ENCODE data around the gene OCA2. TPM values are rescaled to one million over a fixed set of nuclear protein-coding genes. Genes with fewer than 3 reads are reported as not detected.

OCA2 gene
- total RNA-seq, 1 experiment from 2014 or later = 0.31 TPM

GRCh38 chr15:27747997-27748396 is 351.1 kb downstream of the OCA2 start:
- Mint-ChIP-seq H3K27me3 (ENCODE audit: low read depth) (no peaks in the 10 kb centered on the region; the same call in 1 of the 2 replicates), H3K36me3 (ENCODE audit: insufficient read depth in 1 of 3, low read depth in 3 of 3) (peaks cover 0 to 6% (median 0%) of the 10 kb centered on the region in 3 experiments; a peak in 3 of 7 replicates)

More at GRCh38 chr15:27747997-27748396, 351.1 kb downstream of the OCA2 start:
- Histone ChIP-seq H2BK20ac (ENCODE audit: low read depth, low read length, poor library complexity, severe bottlenecking) (no peak overlapping the region), H3K4me2 (ENCODE audit: insufficient read depth, insufficient read length, low read length) (no peak overlapping the region), H3K18ac (ENCODE audit: insufficient read length, low read depth, low read length) (no peak overlapping the region), H3K9me3 (ENCODE audit: control insufficient read depth, low read depth, low read length) (no peaks in the 10 kb centered on the region), H4K91ac (ENCODE audit: insufficient read length, low read depth, low read length) (no peak overlapping the region), H3T11ph (ENCODE audit: low read length) (no peak overlapping the region), H2BK5ac (ENCODE audit: insufficient read length, low read length) (no peak overlapping the region), H3K79me2 (ENCODE audit: insufficient read depth, low read length) (no peaks in the 10 kb centered on the region), H4K20me1 (ENCODE audit: control insufficient read depth, insufficient read depth, insufficient read length) (no peaks in the 10 kb centered on the region), H3K79me1 (ENCODE audit: insufficient read depth, low read depth, low read length, poor library complexity, severe bottlenecking) (no peaks in the 10 kb centered on the region), H2AK5ac (ENCODE audit: insufficient read length, low read length) (no peak overlapping the region), H2AFZ (ENCODE audit: low read length) (no peak overlapping the region), H3K56ac (ENCODE audit: insufficient read length, low read depth, low read length) (no peak overlapping the region), H3K23ac (ENCODE audit: insufficient read length, low read depth, low read length) (no peak overlapping the region), H3K9ac (ENCODE audit: extremely low read depth, insufficient read length, low read length) (no peak overlapping the region), H2BK15ac (ENCODE audit: low read depth, low read length) (no peak overlapping the region), H3K4ac (ENCODE audit: low read depth, low read length) (no peak overlapping the region), H3K27ac (ENCODE audit: insufficient read length, low read depth, low read length) (no peak overlapping the region), H4K5ac (ENCODE audit: insufficient read length, low read depth, low read length) (no peak overlapping the region), H3K4me1 (ENCODE audit: insufficient read depth, low read length) (no peaks in the 10 kb centered on the region), H2BK120ac (ENCODE audit: low read depth, low read length, poor library complexity, severe bottlenecking) (no peak overlapping the region), H4K8ac (replicated peaks; ENCODE audit: insufficient read length, low read depth, low read length) (no peak overlapping the region), H2BK12ac (ENCODE audit: insufficient read length, low read depth, low read length) (no peak overlapping the region), H3K14ac (ENCODE audit: insufficient read depth, low read length) (no peak overlapping the region), H3K23me2 (ENCODE audit: insufficient read length, low read depth, low read length, poor library complexity, severe bottlenecking) (no peaks in the 10 kb centered on the region), H3K27me3 (ENCODE audit: insufficient read depth, low read length) (no peaks in the 10 kb centered on the region)
- Mint-ChIP-seq H3K27ac (peak overlapping the region in 1 of 3 experiments; percentile 78; a peak in 2 of 7 replicates), H3K4me3 (no peak overlapping the region), H3K9me3 (peaks cover 0 to 4% of the 10 kb centered on the region in 2 experiments; a peak in 2 of 5 replicates), H3K4me1 (peaks cover 12 to 21% of the 10 kb centered on the region in 2 experiments)
- DNase-seq = no peak
- no CpG with 5 or more reads among the region's 2 CpGs for WGBS (ENCODE audit: extremely low coverage, insufficient read length, low lambda C conversion rate)
- TF ChIP-seq CTCF (conservative IDR thresholded peaks at IDR 0.05) = no peak

All from H9 (cell line).